Smooth muscle cell (in vitro differentiated cells): ENCODE results near the gene NUPR1. TPM values are rescaled to one million over a fixed set of nuclear protein-coding genes. Genes with fewer than 3 reads are reported as not detected.
A peak's percentile ranks its signal among the peaks of the same experiment; 100 is the strongest.

Source experiments
- DNase-seq: peaks from one replicate; lab custom pipeline; 2025; ENCODE audit not compliant: unreplicated experiment; lab: John Stamatoyannopoulos, UW
- H2AFZ ChIP-seq: fragments of 200-600 bp; sonication (generic); 2 replicates; pipeline ENCODE4 v1.6.0; 2016; ENCODE audit warnings: antibody characterized with exemption, low read depth, mild to moderate bottlenecking
- H3F3A ChIP-seq: fragments of 200-600 bp; sonication (generic); 2 replicates; pipeline ENCODE4 v1.6.0; 2017; ENCODE audit warnings: antibody characterized with exemption, low read depth
- H3K27ac ChIP-seq: fragments of 200-600 bp; sonication (generic); 2 replicates; pipeline ENCODE4 v1.5.1; 2016; ENCODE audit warnings: low read depth, mild to moderate bottlenecking
- H3K27me3 ChIP-seq: fragments of 200-600 bp; sonication (generic); 2 replicates; pipeline ENCODE4 v1.6.1; 2016; ENCODE audit warnings: low read depth, mild to moderate bottlenecking
- H3K36me3 ChIP-seq: fragments of 200-600 bp; sonication (generic); 2 replicates; pipeline ENCODE4 v1.5.1; 2016; ENCODE audit warnings: low read depth
- H3K4me1 ChIP-seq: fragments of 200-600 bp; sonication (generic); 2 replicates; pipeline ENCODE4 v1.5.1; 2016; ENCODE audit warnings: low read depth
- H3K4me2 ChIP-seq: fragments of 200-600 bp; sonication (generic); 2 replicates; pipeline ENCODE4 v1.6.0; 2016; ENCODE audit warnings: mild to moderate bottlenecking
- H3K4me3 ChIP-seq: fragments of 200-600 bp; sonication (generic); 2 replicates; pipeline ENCODE4 v1.5.1; 2016; ENCODE audit warnings: mild to moderate bottlenecking
- H3K79me2 ChIP-seq: fragments of 200-600 bp; sonication (generic); 2 replicates; pipeline ENCODE4 v1.6.0; 2016; ENCODE audit warnings: low read depth, mild to moderate bottlenecking
- H3K9ac ChIP-seq: fragments of 200-600 bp; sonication (generic); 2 replicates; pipeline ENCODE4 v1.6.0; 2016; ENCODE audit warnings: low read depth
- H3K9me3 ChIP-seq: fragments of 200-600 bp; sonication (generic); replicated peaks from 2 replicates; pipeline ENCODE4 v1.5.1; 2016; ENCODE audit warnings: low read depth
- H4K20me1 ChIP-seq: fragments of 200-600 bp; sonication (generic); 2 replicates; pipeline ENCODE4 v1.6.0; 2016; ENCODE audit warnings: low read depth
- CTCF ChIP-seq: fragments of 200-600 bp; sonication (generic); IDR thresholded peaks from 2 replicates; pipeline ENCODE4 v1.5.1; 2017; ENCODE audit warnings: borderline replicate concordance, mild to moderate bottlenecking, antibody characterized with exemption; ENCODE audit not compliant: insufficient read depth, poor library complexity, severe bottlenecking
- WGBS: methylation state at CpG from one replicate; pipeline ENCODE4 v1.1.7; 2016; ENCODE audit warnings: low lambda C conversion rate; 5-methylcytosine and 5-hydroxymethylcytosine counted together
- polyA plus RNA-seq: library from polyadenylated mRNA; unstranded; fragments of >200 nt; fragmentation: Nextera tagmentation; extraction: Ambion mirVana; gene quantifications from 2 replicates; pipeline ENCODE4 v1.2.1, GENCODE V29; 2016
- total RNA-seq: library from RNA; depleted of rRNA; stranded (reverse); fragments of >200 nt; gene quantifications from 2 replicates; pipeline ENCODE4 v1.2.3, GENCODE V29; 2014

NUPR1 gene
- total RNA-seq = 0.40 and 0.67 TPM in 2 replicates
- 9.9 and 22.2 TPM in 2 replicates for polyA plus RNA-seq

- H3K4me1 ChIP-seq = no peaks in the 10 kb centered on the region
- H4K20me1 ChIP-seq = no peaks in the 10 kb centered on the region
- H3K9ac ChIP-seq = no peak within 1 kb of the TSS
- H3K4me3 ChIP-seq = peak within 1 kb of the TSS; percentile 4
- no peaks in the 10 kb centered on the region for H3F3A ChIP-seq
- WGBS = 75% methylated on average over 22 of the region's 22 CpGs
- TF ChIP-seq CTCF = no peak
- H3K4me2 ChIP-seq = no peak within 1 kb of the TSS
- peak; percentile 5 for DNase-seq
- no peaks in the 10 kb centered on the region for H3K36me3 ChIP-seq
- H3K27me3 ChIP-seq = no peaks in the 10 kb centered on the region
- H3K9me3 ChIP-seq = no peaks in the 10 kb centered on the region
- no peaks in the 10 kb centered on the region for H3K79me2 ChIP-seq
- H3K27ac ChIP-seq = no peak within 1 kb of the TSS
- H2AFZ ChIP-seq = peak within 1 kb of the TSS; percentile 67
Observed at GRCh38 chr16:28538733-28539596, at the start of gene NUPR1. TSS of gene NUPR1 (minus strand) at chr16:28538974. CDS start at chr16:28538907, 67 bp downstream.

DNA sequence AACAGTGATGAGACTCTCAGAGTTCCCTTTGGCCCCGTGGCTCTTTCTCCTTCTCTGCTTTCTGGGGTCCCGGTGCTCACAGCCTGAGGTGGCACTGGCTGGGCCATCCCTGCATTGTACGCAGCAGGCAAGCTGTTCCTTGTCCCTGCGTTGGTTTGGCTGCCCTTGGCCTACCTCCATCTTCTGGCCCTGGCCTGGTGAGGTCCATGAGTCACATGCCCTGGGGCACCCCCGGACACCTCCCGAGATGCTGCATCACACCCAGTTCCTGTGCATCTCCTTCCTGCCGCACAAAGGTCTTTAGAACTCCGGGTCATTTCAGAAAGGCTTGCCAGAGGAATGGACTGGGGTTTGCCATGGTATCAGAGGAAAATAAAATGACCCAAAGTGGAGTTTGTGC is 48.6 kb upstream of the NUPR1 start:
- Histone ChIP-seq H2AFZ (no peak overlapping the region), H3K36me3 (no peaks in the 10 kb centered on the region), H3K4me1 (no peaks in the 10 kb centered on the region), H3K4me3 (no peak overlapping the region), H3K27me3 (no peaks in the 10 kb centered on the region), H3K79me2 (no peaks in the 10 kb centered on the region), H3K27ac (no peak overlapping the region), H3K4me2 (no peak overlapping the region), H4K20me1 (no peaks in the 10 kb centered on the region), H3K9me3 (no peaks in the 10 kb centered on the region), H3F3A (no peaks in the 10 kb centered on the region), H3K9ac (no peak overlapping the region)
- no peak for DNase-seq
- WGBS = 88% methylated on average over 8 of the region's 8 CpGs
- no peak for TF ChIP-seq CTCF

- Histone ChIP-seq H2AFZ (no peak overlapping the region), H3K36me3 (no peaks in the 10 kb centered on the region), H3K4me2 (no peak overlapping the region), H3F3A (no peaks in the 10 kb centered on the region), H4K20me1 (no peaks in the 10 kb centered on the region), H3K4me3 (no peak overlapping the region), H3K9ac (no peak overlapping the region), H3K4me1 (no peaks in the 10 kb centered on the region), H3K27me3 (no peaks in the 10 kb centered on the region), H3K9me3 (no peaks in the 10 kb centered on the region), H3K27ac (no peak overlapping the region), H3K79me2 (no peaks in the 10 kb centered on the region)
- no peak for DNase-seq
- no peak for TF ChIP-seq CTCF
- 93% methylated on average over 3 of the region's 3 CpGs for WGBS
Observed at GRCh38 chr16:28586466-28586865, 47.7 kb upstream of the NUPR1 start.
